GDM1 (cell line): Measurements from ENCODE around the gene SPECC1L.
"Not testable (repeated sequence)": the region's sequence is repeated elsewhere in the genome, so short reads cannot be mapped to it uniquely, and the experiment has no call there.

Experiments
- DNase-seq: peaks from one replicate; lab custom pipeline; 2025; lab: John Stamatoyannopoulos, UW

Gene SPECC1L, protein sequence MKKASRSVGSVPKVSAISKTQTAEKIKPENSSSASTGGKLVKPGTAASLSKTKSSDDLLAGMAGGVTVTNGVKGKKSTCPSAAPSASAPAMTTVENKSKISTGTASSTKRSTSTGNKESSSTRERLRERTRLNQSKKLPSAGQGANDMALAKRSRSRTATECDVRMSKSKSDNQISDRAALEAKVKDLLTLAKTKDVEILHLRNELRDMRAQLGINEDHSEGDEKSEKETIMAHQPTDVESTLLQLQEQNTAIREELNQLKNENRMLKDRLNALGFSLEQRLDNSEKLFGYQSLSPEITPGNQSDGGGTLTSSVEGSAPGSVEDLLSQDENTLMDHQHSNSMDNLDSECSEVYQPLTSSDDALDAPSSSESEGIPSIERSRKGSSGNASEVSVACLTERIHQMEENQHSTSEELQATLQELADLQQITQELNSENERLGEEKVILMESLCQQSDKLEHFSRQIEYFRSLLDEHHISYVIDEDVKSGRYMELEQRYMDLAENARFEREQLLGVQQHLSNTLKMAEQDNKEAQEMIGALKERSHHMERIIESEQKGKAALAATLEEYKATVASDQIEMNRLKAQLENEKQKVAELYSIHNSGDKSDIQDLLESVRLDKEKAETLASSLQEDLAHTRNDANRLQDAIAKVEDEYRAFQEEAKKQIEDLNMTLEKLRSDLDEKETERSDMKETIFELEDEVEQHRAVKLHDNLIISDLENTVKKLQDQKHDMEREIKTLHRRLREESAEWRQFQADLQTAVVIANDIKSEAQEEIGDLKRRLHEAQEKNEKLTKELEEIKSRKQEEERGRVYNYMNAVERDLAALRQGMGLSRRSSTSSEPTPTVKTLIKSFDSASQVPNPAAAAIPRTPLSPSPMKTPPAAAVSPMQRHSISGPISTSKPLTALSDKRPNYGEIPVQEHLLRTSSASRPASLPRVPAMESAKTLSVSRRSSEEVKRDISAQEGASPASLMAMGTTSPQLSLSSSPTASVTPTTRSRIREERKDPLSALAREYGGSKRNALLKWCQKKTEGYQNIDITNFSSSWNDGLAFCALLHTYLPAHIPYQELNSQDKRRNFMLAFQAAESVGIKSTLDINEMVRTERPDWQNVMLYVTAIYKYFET

DNA sequence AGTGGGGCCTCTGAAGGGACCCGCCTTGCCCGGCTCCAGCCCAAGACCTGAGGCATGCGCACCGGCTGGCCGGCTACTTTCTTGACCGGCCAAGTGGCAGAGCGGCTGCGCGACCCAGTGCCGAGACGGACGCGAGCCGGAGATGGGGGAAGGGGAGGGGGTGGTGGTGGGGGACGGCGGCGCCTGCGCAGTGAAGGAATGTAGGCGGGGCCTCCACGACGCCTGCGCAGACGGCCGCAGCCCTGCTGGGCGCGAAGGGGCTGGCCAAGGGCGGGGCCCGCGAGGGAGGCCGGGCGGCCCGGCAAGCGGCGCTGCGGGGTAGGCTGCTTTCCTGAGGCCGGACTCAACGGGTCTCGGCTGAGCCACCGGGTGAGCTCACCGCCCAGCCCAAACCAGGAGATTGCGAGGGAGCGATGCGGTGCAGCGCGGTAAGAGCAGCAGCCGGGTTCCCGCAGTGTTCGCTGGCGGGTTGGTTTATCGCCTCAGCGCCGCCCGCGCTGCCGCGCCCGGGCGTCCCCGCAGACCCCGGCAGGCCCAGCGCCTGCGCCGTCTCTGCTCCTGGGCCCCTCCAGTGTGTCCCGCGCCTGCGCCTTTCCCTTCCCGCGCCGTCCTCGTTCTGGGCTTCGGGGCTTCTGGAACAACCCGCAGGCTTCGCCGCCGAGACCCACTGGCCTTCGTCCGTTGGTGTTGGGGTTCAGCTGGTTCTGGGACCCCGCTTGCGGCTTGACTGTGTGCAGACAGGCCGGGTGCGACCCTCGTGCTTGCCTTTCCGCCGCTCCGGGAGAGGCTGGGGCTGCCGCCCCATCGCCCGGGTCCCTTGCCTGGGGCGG, at the start of gene SPECC1L:
Gene SPECC1L (plus strand): TSS at position 276 of the 830 bp plus-strand sequence. CDS start 31,401 bp downstream, outside the sequence.
- DNase-seq, result peak; percentile 89

DNA sequence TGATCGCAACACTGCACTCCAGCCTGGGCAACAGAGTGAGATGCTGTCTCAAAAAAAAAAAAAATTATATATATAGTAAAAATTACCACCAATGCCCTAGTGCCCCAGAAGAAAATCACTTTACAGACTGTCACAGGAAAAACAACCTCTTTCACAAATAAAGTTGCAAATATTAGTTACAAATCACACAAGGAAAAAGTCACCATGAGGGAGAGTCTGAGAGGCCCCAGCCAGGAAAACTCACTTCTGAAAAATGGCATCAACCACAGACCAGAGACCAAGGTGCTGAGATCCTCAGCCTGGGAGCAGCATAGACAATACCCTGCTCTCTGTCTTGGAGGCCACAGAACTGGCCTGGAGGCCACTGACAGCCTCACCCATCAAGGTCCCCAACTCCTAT, 46.2 kb upstream of the SPECC1L start:
- DNase-seq, result no peak

DNA sequence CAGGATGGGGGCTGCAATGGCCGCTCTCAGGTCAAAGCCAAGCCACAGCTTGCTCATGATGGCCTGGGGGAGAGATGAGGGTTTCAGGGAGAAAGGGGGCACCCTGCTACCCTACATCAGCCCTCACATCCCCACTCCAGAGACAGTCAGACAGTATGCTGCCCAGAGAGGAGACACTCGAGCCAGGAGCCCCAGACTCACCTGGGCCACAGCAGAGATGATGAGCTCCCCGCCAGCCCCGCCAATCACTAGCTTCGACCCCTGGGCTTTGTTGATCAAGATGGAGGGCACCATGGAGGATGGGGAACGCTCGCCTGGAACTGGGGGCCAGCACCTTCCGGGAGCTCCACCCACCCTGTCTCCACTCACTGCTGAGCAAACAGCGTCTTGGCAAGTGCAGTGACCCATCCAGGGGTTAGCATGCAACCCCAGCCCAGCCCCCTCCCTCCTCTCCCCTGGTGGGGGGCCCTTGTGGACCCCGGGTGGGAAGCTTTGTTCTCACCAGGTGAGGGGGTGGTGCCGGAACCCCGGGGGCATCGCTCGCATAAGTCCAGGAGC, 45.5 kb upstream of the SPECC1L start:
- DNase-seq, result no peak

DNA sequence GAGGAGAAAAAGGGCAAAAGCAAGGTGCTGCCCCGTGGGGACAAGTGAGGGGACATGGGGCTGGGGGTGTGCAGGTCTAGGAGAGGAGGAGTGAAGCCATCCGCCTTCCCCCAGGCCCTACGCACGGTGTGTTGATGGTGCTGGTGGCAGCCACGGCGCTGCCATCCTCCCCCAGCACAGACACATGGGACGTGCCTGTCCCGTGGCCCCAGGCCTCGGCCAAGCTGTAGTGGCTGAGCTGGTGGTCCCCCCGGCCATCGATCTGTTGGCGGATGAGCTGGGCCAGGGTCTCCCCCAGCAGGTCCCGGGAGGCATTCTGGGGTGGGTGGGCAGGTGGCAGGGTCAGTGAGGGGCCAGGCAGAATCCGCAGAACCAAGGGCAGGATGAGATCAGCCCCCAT, 44.7 kb upstream of the SPECC1L start:
- no peak for DNase-seq

DNA sequence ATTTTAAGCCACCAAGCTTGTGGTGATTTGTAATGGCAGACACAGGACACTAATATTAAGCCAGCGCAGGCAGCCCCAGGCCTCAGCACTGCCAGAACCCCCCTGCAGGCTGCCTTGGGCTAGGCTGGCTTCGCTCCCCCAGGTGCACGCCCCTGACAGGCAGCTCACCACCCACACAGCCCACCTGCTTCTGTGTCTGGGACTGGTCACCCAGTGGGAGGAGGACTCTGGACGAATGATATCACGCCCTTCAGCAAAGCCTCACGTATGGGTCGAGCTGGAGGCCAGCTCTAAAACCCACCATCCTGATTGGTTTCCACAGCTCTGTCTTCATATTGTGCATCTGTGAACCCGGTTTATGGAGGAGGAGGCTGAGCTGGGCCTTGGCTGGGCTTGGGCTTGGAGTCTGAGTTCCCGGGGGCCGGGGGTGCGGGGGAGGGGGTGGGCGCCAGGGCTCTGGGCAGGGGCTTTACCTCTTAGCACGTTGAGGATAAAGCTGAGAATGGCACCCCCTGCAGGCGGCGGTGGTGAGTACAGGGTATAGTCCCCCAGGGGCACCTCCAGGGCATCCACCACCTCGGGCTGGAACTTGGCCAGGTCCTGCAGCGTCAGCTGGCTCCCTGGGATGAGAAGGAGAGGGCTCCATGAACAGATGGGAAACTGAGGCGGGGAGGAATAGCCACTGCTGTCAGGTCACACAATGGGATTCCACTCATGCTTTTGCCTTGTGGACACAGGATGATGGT, 39.5 kb upstream of the SPECC1L start:
- DNase-seq, result no peak

DNA sequence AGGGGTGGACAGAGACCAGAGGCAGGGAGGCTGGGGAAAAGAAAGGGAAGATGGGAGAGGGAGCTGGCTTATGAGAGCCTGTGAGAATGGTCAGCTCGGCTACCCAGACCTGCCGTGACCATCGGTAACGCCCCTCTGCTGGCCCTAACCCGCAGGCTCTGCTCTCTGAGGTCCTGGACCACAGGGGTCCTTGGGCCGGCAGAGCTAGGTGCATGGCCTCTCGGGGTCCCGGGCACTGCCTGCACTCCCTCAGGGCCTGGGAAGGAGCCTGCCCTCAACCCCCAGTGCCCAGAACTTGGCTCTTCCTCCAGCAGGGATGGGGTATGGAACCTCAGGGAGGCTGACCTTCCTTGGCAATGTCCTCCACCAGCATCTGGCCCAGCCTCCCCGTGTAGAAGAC, 38.9 kb upstream of the SPECC1L start:
- no peak for DNase-seq

DNA sequence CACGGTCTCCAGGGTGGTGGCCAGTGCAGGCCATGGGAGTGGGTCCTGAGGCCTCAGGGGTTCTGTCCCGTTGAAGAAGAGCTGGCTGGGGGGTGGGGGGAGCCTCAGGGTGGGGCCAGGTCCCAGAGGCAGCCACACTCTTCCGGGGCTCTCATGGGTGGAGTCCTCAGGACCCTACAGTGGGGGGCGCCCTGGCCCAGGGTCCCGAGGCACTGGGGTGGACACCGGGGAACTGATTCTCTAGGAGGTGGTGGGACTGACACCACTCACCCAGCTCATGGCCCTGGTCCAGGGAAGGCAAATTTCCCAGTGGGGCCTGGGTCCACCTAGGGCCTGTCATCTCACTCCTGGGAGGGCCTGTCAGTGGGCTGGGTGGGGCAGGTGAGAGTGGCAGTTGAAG, 38.5 kb upstream of the SPECC1L start:
- DNase-seq, result no peak

DNA sequence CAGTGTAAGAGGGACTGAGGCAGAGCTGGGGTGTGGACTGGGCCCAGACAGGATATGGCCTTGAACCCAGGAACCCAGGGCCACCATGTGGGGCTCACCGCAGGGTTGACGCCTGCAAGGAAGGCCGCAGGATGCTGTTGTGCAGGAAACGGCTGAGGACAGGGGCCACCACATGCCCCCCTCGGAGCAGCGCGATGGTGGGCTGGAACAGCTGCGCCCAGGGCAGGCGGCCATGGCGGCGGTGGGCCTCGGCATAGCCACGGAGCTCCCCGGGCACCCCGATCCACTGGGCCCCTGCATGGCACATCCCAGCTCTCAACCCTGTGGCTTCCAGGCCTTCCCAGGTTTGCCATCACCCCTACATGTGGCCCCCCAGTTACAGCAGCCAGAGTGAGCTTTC, 37.9 kb upstream of the SPECC1L start:
- DNase-seq, result no peak

DNA sequence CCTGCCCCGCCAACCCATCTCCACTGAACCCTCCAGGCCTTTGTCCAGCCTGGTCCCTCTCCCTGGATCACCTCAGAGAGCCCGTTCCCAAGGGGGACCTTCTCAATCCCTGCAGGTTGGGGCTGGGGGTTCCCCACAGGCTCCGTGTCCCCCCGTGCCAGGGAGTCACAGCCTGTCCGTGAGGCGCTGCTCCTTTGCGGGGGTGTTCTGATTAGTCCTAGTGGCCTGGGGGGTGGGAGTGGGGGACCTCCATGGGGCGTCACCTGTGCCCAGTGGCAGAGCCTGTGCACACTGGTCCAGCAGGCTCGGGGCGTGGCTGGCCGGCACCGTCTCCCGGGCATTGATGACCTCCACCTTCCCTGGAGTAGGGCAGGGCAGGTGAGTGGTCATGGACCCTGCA, 37.4 kb upstream of the SPECC1L start:
- no peak for DNase-seq

DNA sequence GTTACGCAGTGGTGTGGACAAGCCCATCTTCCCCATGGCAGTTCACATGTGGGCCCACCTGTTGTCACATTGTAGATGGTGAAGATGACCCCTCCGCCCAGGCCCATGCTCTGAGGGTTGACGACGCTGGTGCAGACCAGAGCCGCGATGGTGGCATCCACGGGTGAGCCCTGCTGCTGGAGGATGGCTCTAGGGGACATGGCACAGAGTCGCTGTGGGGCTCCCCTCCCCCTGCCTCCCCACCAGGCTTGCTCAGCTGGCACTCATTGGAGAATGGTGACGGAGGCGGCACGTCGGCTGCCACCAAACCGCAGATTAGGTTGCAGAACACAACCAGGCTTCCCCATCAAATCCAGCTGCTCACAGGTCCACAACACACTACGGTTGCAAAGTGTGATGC, 36.8 kb upstream of the SPECC1L start:
- DNase-seq, result no peak

DNA sequence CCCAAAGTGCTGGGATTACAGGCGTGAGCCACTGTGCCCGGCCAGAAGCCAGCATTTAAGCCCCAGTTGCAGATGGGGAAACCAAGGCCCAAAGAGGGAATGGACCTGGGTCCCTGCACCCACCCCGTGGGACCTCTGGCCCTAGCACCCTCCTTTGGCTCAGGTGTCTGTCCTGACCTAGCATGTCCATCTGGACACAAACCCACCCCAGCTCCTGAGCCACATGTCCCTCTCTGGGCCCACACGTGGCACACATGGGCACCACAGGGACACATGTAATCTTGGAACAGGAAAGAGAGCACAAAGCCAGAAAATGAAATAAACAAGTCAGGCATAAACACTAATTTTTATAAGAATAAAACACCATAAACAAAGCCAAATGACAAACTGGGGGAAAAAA, 35.3 kb upstream of the SPECC1L start:
- DNase-seq, result no peak

DNA sequence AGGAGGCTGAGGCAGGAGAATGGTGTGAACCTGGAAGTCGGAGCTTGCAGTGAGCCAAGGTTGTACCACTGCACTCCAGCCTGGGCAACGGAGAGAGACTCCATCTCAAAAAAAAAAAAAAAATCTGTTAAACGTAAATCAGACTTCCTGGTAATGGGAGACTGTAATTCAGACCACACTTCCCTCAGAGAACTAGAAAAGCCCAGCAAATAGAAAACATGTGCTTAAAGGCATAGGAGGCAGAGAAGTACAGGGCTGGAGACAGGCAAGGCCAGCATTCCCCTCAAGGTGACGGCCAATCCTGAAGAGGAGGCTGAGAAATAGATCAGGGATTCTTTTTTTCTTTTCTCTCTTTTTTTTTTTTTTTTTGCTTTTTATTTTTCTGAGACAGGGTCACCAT, 34.0 kb upstream of the SPECC1L start:
- no peak for DNase-seq

DNA sequence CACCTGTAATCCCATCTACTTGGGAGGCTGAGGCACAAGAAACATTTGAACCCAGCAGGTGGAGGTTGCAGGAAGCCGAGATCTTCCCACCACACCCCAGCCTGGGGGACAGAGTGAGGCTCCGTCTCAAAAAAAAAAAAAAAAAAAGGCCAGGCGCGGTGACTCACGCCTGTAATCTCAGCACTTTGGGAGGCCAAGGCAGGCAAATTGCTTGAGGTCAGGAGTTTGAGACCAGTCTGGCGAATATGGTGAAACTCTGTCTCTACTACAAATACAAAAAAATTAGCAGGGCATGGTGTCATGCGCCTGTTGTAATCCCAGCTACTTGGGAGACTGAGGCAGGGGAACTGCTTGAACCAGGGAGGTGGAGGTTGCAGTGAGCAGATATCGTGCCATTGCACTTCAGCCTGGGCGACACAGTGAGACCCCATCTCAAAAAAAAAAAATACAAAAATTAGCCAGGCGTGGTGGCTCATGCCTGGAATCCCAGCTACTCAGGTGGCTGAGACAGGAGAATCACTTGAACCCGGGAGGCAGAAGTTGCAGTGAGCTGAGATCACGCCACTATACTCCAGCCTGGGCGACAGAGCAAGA, 32.4 kb upstream of the SPECC1L start:
- DNase-seq, result not testable (repeated sequence)

DNA sequence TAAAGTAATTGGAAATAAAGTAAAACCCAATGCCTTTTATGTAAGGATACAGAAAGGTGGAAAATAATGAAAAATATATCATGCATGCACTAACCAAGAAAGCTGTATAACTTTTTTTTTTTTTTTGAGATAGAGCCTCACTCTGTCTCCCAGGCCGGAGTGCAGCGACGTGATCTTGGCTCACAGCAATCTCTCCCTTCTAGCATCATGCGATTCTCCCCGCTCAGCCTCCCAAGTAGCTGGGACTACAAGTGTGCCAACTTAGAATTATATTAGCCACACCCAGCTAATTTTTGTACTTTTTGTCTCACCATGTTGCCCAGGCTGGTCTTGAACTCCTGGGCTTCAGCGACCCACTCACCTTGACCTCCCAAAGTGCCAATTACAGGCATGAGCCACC, 30.2 kb upstream of the SPECC1L start:
- no peak for DNase-seq

DNA sequence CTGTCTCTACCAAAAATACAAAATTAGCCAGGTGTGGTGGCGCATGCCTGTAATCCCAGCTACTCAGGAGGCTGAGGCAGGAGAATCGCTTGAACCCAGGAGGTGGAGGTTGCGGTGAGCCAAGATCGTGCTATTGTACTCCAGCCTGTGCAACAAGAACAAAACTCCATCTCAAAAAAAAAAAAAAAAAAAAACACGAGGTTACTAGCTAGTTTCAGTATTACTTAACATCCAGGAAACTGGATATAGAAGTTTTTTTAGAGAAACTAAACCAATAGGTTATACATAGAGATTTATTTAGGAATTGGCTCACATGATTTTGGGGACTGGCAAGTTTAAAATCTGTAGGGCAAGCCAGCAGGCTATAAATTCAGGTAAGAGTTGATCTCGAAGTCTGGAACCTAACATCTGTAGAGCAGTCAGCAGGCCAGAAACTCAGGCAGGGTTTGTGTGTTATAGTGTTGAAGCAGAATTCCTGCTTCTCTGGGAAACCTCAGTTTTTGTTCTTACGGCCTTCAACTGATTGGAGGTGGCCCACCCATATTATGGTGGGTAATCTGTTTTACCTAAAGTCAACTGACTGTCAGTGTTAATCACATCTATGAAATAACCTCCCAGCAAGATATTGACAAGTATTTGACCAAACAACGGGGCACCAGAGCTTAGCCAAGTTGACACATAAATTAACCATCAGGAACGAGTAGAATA, 29.5 kb upstream of the SPECC1L start:
- DNase-seq, result not testable (repeated sequence)

DNA sequence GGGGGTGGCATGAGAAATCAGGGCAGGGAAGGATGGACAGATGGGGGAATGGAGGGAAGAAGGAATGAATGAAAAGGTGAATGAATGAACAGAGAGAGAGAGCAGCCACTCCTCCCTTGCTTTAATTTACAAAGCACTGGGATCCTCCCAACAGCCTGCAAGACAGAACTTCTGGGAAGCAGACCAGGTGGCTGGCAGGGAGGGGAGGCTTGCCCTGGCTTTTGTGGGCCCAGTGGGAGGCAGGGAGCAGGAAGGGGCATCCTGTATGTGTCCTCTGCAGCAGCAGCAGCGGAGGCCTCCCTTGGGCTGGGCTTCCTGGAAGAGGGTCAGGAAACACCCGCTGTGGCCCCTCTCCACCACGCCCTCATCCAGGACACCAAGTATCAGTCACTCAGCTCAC, 27.2 kb upstream of the SPECC1L start:
- peak; percentile 32 for DNase-seq

DNA sequence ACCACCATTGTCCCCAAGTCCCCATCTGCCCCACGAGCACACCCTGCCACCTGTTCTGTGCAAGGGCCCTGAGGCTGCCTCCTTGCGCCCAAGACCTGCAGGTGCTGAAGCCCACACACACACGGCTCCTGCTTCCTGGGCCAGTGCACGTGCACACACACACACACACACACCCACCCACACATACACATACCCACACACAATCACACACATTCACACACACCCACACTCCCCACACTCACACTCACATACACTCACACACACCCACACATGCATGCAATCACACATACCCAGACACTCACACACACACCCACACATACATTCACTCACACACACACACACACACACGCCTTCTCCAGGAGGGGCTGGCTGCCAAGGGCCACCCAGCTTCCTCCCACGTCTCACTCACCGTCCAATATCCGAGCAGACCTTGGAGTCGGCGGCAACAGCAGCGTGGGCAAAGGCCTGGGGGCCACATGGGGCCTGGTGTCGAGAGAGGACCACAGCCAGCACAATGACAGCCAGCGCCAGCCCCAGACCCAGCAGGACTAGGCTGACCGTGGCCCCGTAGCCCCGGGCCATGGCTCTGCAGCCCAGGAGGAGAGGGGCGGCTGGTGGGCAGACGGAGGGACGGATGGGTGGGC, 26.4 kb upstream of the SPECC1L start:
- no peak for DNase-seq

DNA sequence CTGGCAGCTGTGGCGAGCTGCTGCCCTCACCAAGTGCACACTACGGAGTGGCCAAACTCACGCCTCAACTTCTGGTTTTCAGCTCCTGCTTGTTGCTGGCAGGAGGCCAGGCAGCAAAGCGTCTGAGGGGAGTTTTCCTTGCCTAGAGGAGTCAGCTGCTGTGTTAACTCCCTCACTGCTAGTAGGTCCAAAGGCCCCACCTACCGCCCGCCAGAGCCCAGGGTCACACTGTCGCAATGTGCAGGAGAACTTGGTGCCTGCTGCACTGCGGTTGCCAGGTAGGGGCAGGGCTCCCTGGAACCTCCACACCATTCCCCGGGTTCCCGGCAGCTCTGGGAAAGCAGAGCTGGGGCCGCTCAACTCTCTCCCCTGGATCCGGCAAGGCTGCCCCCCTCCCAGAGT, 25.6 kb upstream of the SPECC1L start, which contains the start of gene GGT5:
Gene GGT5 (minus strand): TSS at position 53 of the 402 bp plus-strand sequence. CDS start 357 bp downstream, outside the sequence.
- peak; percentile 15 for DNase-seq
